ENCODE data around the gene NEU3. TPM values are rescaled to one million over a fixed set of nuclear protein-coding genes. Genes with fewer than 3 reads are reported as not detected.

Gene NEU3
- total and polyA plus RNA-seq, 2 donors (not counting 1 experiment from before 2014, with no cell fraction given) = 17.0 to 17.4 TPM

DNA sequence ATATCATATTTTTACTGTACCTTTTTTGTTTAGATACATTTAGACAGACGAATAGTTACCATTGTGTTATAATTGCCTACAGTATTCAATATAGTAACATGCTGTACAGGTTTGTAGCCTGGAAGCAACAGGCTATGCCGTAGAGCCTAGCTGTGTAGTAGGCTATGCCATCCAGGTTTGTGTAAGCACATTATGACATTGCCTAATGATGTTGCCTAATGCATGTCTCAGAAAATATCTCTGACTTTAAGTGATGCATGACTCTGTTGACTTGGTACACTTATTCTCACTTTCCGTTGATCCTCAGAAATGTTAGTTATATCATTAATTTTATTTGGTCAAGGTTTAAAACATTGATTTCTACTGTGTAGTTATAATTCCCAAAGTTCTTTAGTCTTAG, 68.1 kb downstream of the NEU3 start:
- Histone ChIP-seq H3K27ac (ENCODE audit: low read length in 2 of 2) (no peak overlapping the region), H3K9me3 (ENCODE audit: control extremely low read depth in 1 of 3, control insufficient read depth in 2 of 3, insufficient read depth in 1 of 3, low read length in 2 of 3) (peaks cover 0 to 4% (median 1%) of the 10 kb centered on the region in 3 donors), H3K4me3 (ENCODE audit: control extremely low read depth in 1 of 5, extremely low read depth in 1 of 5, insufficient read depth in 1 of 5, low read depth in 2 of 5, low read length in 4 of 5) (no peak overlapping the region), H3K4me2 (replicated peaks; ENCODE audit: low read depth, low read length, poor library complexity, severe bottlenecking) (no peak overlapping the region), H4K20me1 (ENCODE audit: control insufficient read depth, insufficient read depth, low read length, poor library complexity, severe bottlenecking) (no peaks in the 10 kb centered on the region), H3K79me2 (ENCODE audit: control insufficient read depth, insufficient read depth, low read length) (no peaks in the 10 kb centered on the region), H3K36me3 (replicated peaks in 1 of 2; ENCODE audit: control extremely low read depth in 1 of 2, control insufficient read depth in 1 of 2, extremely low read depth in 1 of 2, insufficient read depth in 2 of 2, low read length in 1 of 2) (no peaks in the 10 kb centered on the region), H3K4me1 (ENCODE audit: control insufficient read depth in 2 of 2, insufficient read depth in 2 of 2, low read length in 2 of 2) (no peaks in the 10 kb centered on the region), H3K27me3 (replicated peaks in 1 of 4; ENCODE audit: control extremely low read depth in 1 of 4, control insufficient read depth in 3 of 4, insufficient read depth in 4 of 4, low read length in 3 of 4) (peaks cover 0 to 12% (median 4%) of the 10 kb centered on the region in 4 experiments), H3K9ac (ENCODE audit: low read length) (no peak overlapping the region), H2AFZ (ENCODE audit: insufficient read depth, low read depth, low read length, poor library complexity, severe bottlenecking) (no peak overlapping the region)
- TF ChIP-seq EZH2 (IDR thresholded peaks at IDR 0.05; ENCODE audit: borderline replicate concordance, insufficient read depth, low read depth, low read length, poor library complexity, severe bottlenecking) = no peak
- TF ChIP-seq, protein P1, sequence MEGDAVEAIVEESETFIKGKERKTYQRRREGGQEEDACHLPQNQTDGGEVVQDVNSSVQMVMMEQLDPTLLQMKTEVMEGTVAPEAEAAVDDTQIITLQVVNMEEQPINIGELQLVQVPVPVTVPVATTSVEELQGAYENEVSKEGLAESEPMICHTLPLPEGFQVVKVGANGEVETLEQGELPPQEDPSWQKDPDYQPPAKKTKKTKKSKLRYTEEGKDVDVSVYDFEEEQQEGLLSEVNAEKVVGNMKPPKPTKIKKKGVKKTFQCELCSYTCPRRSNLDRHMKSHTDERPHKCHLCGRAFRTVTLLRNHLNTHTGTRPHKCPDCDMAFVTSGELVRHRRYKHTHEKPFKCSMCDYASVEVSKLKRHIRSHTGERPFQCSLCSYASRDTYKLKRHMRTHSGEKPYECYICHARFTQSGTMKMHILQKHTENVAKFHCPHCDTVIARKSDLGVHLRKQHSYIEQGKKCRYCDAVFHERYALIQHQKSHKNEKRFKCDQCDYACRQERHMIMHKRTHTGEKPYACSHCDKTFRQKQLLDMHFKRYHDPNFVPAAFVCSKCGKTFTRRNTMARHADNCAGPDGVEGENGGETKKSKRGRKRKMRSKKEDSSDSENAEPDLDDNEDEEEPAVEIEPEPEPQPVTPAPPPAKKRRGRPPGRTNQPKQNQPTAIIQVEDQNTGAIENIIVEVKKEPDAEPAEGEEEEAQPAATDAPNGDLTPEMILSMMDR (IDR thresholded peaks at IDR 0.05) = no peak
- no peak for DNase-seq
- H3K27me3 Mint-ChIP-seq = peaks cover 15% of the 10 kb centered on the region
- peaks cover 6% of the 10 kb centered on the region for H3K9me3 Mint-ChIP-seq (ENCODE audit: insufficient read depth)
- ATAC-seq (ENCODE audit: low read depth) = no peak
- no peaks in the 10 kb centered on the region for H3K4me1 Mint-ChIP-seq
- intact Hi-C loops (cut with micrococcal nuclease) = no loop called here
- CTCF ChIA-PET = interaction anchor here (0.6 kb wide), 1 partner anchor 923 kb away, joined by 4 read pairs; no protein-coding TSS in a partner anchor
- H3K4me3 Mint-ChIP-seq = no peak overlapping the region
- WGBS (ENCODE audit: insufficient coverage) = no CpG with 5 or more reads among the region's 3 CpGs
- POLR2A ChIA-PET = no interaction called here
- no peak overlapping the region for H3K27ac Mint-ChIP-seq

DNA sequence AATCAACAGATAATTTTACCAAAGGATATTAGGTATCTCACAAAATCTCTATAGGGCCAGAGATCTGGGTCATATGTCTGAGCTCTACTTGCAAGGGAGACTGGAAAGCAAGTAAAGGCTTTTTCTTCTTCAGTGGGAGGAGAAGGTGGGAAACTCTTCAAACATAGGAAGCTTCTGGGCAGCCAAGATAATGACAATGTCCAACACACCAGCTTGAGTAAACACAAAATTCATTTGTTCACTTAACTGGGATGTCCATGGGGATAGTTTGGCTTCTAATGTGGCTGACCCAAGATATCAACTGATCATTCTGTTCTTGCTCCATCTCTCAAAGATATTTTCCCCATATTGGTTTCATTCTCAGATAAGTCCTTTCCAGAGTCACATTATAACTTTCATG, 70.6 kb downstream of the NEU3 start:
- ChIA-PET POLR2A (no interaction called here), CTCF (no interaction called here)
- no peak overlapping the region for H3K27ac ChIP-seq (ENCODE audit: low read length in 2 of 2)
- H3K9me3 Mint-ChIP-seq (ENCODE audit: insufficient read depth) = no peaks in the 10 kb centered on the region
- H3K4me1 Mint-ChIP-seq = no peaks in the 10 kb centered on the region
- no peak for TF ChIP-seq EZH2 (IDR thresholded peaks at IDR 0.05; ENCODE audit: borderline replicate concordance, insufficient read depth, low read depth, low read length, poor library complexity, severe bottlenecking)
- TF ChIP-seq, protein P1 (IDR thresholded peaks at IDR 0.05) = no peak
- no peaks in the 10 kb centered on the region for H3K36me3 ChIP-seq (replicated peaks in 1 of 2; ENCODE audit: control extremely low read depth in 1 of 2, control insufficient read depth in 1 of 2, extremely low read depth in 1 of 2, insufficient read depth in 2 of 2, low read length in 1 of 2)
- DNase-seq (no peak), ATAC-seq (ENCODE audit: low read depth) (no peak)
- intact Hi-C loops (cut with micrococcal nuclease) = no loop called here
- no peak overlapping the region for H3K4me3 Mint-ChIP-seq
- no peaks in the 10 kb centered on the region for H3K79me2 ChIP-seq (ENCODE audit: control insufficient read depth, insufficient read depth, low read length)
- H3K9me3 ChIP-seq (ENCODE audit: control extremely low read depth in 1 of 3, control insufficient read depth in 2 of 3, insufficient read depth in 1 of 3, low read length in 2 of 3) = no peaks in the 10 kb centered on the region
- no peak overlapping the region for H3K4me2 ChIP-seq (replicated peaks; ENCODE audit: low read depth, low read length, poor library complexity, severe bottlenecking)
- peaks cover 0 to 15% (median 4%) of the 10 kb centered on the region in 4 experiments for H3K27me3 ChIP-seq (replicated peaks in 1 of 4; ENCODE audit: control extremely low read depth in 1 of 4, control insufficient read depth in 3 of 4, insufficient read depth in 4 of 4, low read length in 3 of 4)
- H3K27me3 Mint-ChIP-seq = peaks cover 16% of the 10 kb centered on the region
- H3K27ac Mint-ChIP-seq = no peak overlapping the region
- no peak overlapping the region for H3K9ac ChIP-seq (ENCODE audit: low read length)
- H3K4me3 ChIP-seq (ENCODE audit: control extremely low read depth in 1 of 5, extremely low read depth in 1 of 5, insufficient read depth in 1 of 5, low read depth in 2 of 5, low read length in 4 of 5) = no peak overlapping the region
- no peaks in the 10 kb centered on the region for H4K20me1 ChIP-seq (ENCODE audit: control insufficient read depth, insufficient read depth, low read length, poor library complexity, severe bottlenecking)
- no peak overlapping the region for H2AFZ ChIP-seq (ENCODE audit: insufficient read depth, low read depth, low read length, poor library complexity, severe bottlenecking)
- H3K4me1 ChIP-seq (ENCODE audit: control insufficient read depth in 2 of 2, insufficient read depth in 2 of 2, low read length in 2 of 2) = no peaks in the 10 kb centered on the region

Data from B cell (primary cell).